Measurements from ENCODE around the gene SPEG.

DNA sequence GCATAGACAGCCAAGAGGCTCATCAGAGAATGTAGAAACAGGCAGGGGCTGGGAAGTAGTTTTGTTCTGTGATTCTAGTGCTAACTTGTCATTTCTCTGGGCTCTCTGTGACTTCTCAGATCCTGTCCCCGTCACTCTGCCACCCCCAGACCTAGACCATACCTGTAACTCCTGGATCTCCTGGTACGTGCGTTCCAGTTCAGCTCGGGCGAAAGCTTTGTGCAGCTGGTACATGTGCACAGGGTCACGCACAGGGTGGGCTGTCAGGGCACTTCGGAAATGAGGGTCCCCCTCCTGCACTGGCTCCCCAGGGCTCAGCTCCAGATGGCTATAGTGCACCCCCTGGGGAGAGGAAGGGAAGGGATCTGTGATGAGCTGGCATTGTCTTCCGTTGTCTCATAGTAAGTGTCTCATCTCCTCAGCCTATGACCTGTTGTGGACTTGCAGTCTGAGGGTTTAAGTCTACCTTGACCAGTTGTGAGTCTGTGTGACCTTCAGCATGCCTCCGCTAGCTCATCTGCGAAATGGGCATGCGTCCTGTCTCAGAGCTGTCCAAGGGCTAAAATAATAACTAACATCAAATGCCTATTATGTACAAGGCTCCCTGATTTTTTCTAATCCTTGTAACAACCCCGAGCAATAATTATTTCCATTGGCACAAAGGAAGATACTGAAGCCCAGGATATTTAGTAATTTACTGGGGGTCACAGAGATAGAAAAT is 106.3 kb downstream of the SPEG start:
- TF ChIP-seq POLR2A (IDR thresholded peaks at IDR 0.05), result no peak
- TF ChIP-seq, protein P1, sequence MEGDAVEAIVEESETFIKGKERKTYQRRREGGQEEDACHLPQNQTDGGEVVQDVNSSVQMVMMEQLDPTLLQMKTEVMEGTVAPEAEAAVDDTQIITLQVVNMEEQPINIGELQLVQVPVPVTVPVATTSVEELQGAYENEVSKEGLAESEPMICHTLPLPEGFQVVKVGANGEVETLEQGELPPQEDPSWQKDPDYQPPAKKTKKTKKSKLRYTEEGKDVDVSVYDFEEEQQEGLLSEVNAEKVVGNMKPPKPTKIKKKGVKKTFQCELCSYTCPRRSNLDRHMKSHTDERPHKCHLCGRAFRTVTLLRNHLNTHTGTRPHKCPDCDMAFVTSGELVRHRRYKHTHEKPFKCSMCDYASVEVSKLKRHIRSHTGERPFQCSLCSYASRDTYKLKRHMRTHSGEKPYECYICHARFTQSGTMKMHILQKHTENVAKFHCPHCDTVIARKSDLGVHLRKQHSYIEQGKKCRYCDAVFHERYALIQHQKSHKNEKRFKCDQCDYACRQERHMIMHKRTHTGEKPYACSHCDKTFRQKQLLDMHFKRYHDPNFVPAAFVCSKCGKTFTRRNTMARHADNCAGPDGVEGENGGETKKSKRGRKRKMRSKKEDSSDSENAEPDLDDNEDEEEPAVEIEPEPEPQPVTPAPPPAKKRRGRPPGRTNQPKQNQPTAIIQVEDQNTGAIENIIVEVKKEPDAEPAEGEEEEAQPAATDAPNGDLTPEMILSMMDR (IDR thresholded peaks at IDR 0.05), result no peak

Data from tibial nerve (tissue), 3 donors.